OCI-M1 (cell line): ENCODE data around the gene MICAL2.

Experiments used
- DNase-seq: peaks from one replicate; lab custom pipeline; 2025; lab: John Stamatoyannopoulos, UW

The MICAL2 gene

GRCh38 chr11:12117611-12118010 lies 7.2 kb downstream of the MICAL2 start:
- no peak for DNase-seq

- peak; percentile 43 for DNase-seq
Measured at GRCh38 chr11:12118949-12119348, 8.6 kb downstream of the MICAL2 start.

GRCh38 chr11:12119502-12119901 lies 9.1 kb downstream of the MICAL2 start:
- DNase-seq = no peak

- DNase-seq = peak; percentile 65
Measured at GRCh38 chr11:12120031-12121008, 9.9 kb downstream of the MICAL2 start.

GRCh38 chr11:12121011-12121410 lies 10.6 kb downstream of the MICAL2 start:
- no peak for DNase-seq

- no peak for DNase-seq
Measured at GRCh38 chr11:12121517-12121916, 11.1 kb downstream of the MICAL2 start.

GRCh38 chr11:12122083-12122482 lies 11.7 kb downstream of the MICAL2 start:
- no peak for DNase-seq

GRCh38 chr11:12123273-12123672 lies 12.9 kb downstream of the MICAL2 start:
- no peak for DNase-seq

GRCh38 chr11:12123799-12124198 lies 13.4 kb downstream of the MICAL2 start:
- DNase-seq = peak; percentile 32

- DNase-seq = no peak
Measured at GRCh38 chr11:12124306-12124705, 13.9 kb downstream of the MICAL2 start.

- DNase-seq = no peak
Measured at GRCh38 chr11:12125609-12126149, 15.3 kb downstream of the MICAL2 start.

- peak; percentile 66 for DNase-seq
Measured at GRCh38 chr11:12126344-12127019, 16.1 kb downstream of the MICAL2 start.

- DNase-seq = peak; percentile 57
Measured at GRCh38 chr11:12127206-12127898, 17.0 kb downstream of the MICAL2 start.

GRCh38 chr11:12128301-12128751 lies 17.9 kb downstream of the MICAL2 start:
- peak; percentile 72 for DNase-seq

GRCh38 chr11:12129227-12129626 lies 18.8 kb downstream of the MICAL2 start:
- no peak for DNase-seq

GRCh38 chr11:12130180-12130980 lies 20.0 kb downstream of the MICAL2 start:
- DNase-seq = no peak

GRCh38 chr11:12131943-12132789 lies 21.8 kb downstream of the MICAL2 start:
- no peak for DNase-seq

GRCh38 chr11:12132790-12133145 lies 22.4 kb downstream of the MICAL2 start:
- DNase-seq = no peak

GRCh38 chr11:12133547-12134235 lies 23.3 kb downstream of the MICAL2 start:
- no peak for DNase-seq

GRCh38 chr11:12134236-12134585 lies 23.8 kb downstream of the MICAL2 start:
- DNase-seq = no peak
